ENCODE measurements around the gene ADAMTS12. TPM values are rescaled to one million over a fixed set of nuclear protein-coding genes. Genes with fewer than 3 reads are reported as not detected.

Gene ADAMTS12
- total RNA-seq, 2 donors from 2014 or later = 0.43 to 1.7 TPM

DNA sequence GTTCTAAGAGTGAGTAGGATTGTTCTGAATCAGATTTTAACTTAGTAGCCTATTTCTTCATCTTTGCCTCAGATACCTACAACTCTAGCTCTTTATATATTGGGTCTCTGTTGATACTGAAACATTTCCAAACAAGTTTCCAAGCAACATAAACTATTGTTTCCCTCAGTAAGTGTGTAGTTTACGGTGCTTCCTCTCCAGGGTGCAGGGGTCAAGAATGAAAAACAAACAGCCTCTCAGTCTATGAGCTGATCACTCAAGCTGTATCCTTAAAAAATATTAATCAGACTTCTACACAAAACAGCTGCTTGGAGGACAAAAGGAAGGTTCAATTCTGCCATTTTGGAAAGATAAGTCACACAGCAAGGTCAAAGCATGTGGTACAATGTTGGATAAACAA, 75.0 kb downstream of the ADAMTS12 start:
- Histone ChIP-seq H3K27me3 (no peaks in the 10 kb centered on the region), H3K27ac (no peak overlapping the region), H3K9me3 (peaks cover 0 to 11% of the 10 kb centered on the region in 2 donors), H3K36me3 (no peaks in the 10 kb centered on the region), H3K4me3 (no peak overlapping the region), H3K4me1 (no peaks in the 10 kb centered on the region)
- TF ChIP-seq CTCF (IDR thresholded peaks at IDR 0.05) = no peak
- no peak for DNase-seq (ENCODE audit: low spot score)

GRCh38 chr5:33812746-33813145, 79.0 kb downstream of the ADAMTS12 start:
- no peak for DNase-seq (ENCODE audit: low spot score)
- no peak for TF ChIP-seq CTCF (IDR thresholded peaks at IDR 0.05)
- Histone ChIP-seq H3K36me3 (no peaks in the 10 kb centered on the region), H3K27ac (no peak overlapping the region), H3K27me3 (no peaks in the 10 kb centered on the region), H3K4me1 (no peaks in the 10 kb centered on the region), H3K4me3 (no peak overlapping the region), H3K9me3 (no peaks in the 10 kb centered on the region)

- H3K27ac ChIP-seq = no peak overlapping the region
- no peaks in the 10 kb centered on the region for H3K9me3 ChIP-seq
- TF ChIP-seq CTCF (IDR thresholded peaks at IDR 0.05) = no peak
- no peaks in the 10 kb centered on the region for H3K4me1 ChIP-seq
- H3K4me3 ChIP-seq = no peak overlapping the region
- no peaks in the 10 kb centered on the region for H3K27me3 ChIP-seq
- DNase-seq (ENCODE audit: low spot score) = no peak
- H3K36me3 ChIP-seq = no peaks in the 10 kb centered on the region
Measured at GRCh38 chr5:33810491-33811120, 81.2 kb downstream of the ADAMTS12 start.

DNA sequence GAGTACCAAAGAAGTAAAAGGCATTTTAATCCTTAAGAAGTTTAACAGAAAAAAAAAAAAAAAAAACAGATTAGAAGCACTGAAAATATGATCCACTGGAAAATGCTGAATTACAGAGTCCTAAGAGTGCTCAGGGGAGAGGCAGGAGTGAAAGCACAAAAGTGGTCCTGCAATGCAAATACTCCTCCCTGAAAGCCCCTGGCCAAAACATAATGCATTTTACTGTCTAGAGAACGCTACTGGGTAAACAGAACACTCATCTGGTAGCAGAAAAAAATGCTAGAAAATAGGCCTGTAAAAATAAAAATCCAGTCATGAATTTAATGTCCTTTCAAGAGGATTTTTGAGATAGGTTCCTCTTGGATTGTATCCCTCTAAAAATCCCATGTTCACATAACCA, 81.9 kb downstream of the ADAMTS12 start:
- Histone ChIP-seq H3K27me3 (no peaks in the 10 kb centered on the region), H3K27ac (no peak overlapping the region), H3K4me3 (no peak overlapping the region), H3K36me3 (no peaks in the 10 kb centered on the region), H3K4me1 (no peaks in the 10 kb centered on the region), H3K9me3 (no peaks in the 10 kb centered on the region)
- TF ChIP-seq CTCF (IDR thresholded peaks at IDR 0.05) = no peak
- DNase-seq (ENCODE audit: low spot score) = no peak

GRCh38 chr5:33808699-33809098, 83.1 kb downstream of the ADAMTS12 start:
- Histone ChIP-seq H3K9me3 (no peaks in the 10 kb centered on the region), H3K27ac (no peak overlapping the region), H3K4me3 (no peak overlapping the region), H3K36me3 (no peaks in the 10 kb centered on the region), H3K4me1 (no peaks in the 10 kb centered on the region), H3K27me3 (no peaks in the 10 kb centered on the region)
- no peak for TF ChIP-seq CTCF (IDR thresholded peaks at IDR 0.05)
- DNase-seq (ENCODE audit: low spot score) = no peak

GRCh38 chr5:33807771-33808170, 84.0 kb downstream of the ADAMTS12 start:
- DNase-seq (ENCODE audit: low spot score) = no peak
- Histone ChIP-seq H3K4me3 (no peak overlapping the region), H3K27me3 (no peaks in the 10 kb centered on the region), H3K4me1 (no peaks in the 10 kb centered on the region), H3K9me3 (no peaks in the 10 kb centered on the region), H3K36me3 (no peaks in the 10 kb centered on the region), H3K27ac (no peak overlapping the region)
- TF ChIP-seq CTCF (IDR thresholded peaks at IDR 0.05) = no peak
